Measurements from ENCODE around the gene CELF5. TPM values are rescaled to one million over a fixed set of nuclear protein-coding genes. Genes with fewer than 3 reads are reported as not detected.

CELF5 gene
- total and polyA plus RNA-seq, 2 donors (not counting 1 experiment from before 2014, with no cell fraction given) = 0.15 TPM; not detected in 1

GRCh38 chr19:3213159-3213558 is 11.3 kb upstream of the CELF5 start:
- intact Hi-C loops (cut with micrococcal nuclease) = no loop called here
- no peak overlapping the region for H2AFZ ChIP-seq (ENCODE audit: insufficient read depth, low read depth, low read length, poor library complexity, severe bottlenecking)
- H3K27me3 Mint-ChIP-seq = no peaks in the 10 kb centered on the region
- no peaks in the 10 kb centered on the region for H3K4me1 ChIP-seq (ENCODE audit: control insufficient read depth in 2 of 2, insufficient read depth in 2 of 2, low read length in 2 of 2)
- DNase-seq = no peak
- H3K9me3 ChIP-seq (ENCODE audit: control extremely low read depth in 1 of 3, control insufficient read depth in 2 of 3, insufficient read depth in 1 of 3, low read length in 2 of 3) = peaks cover 0 to 5% (median 0%) of the 10 kb centered on the region in 3 donors
- POLR2A ChIA-PET = no interaction called here
- no peaks in the 10 kb centered on the region for H3K9me3 Mint-ChIP-seq (ENCODE audit: insufficient read depth)
- no peak for ATAC-seq (ENCODE audit: low read depth)
- H3K27ac ChIP-seq (ENCODE audit: low read length in 2 of 2) = no peak overlapping the region
- H3K79me2 ChIP-seq (ENCODE audit: control insufficient read depth, insufficient read depth, low read length) = no peaks in the 10 kb centered on the region
- TF ChIP-seq CTCF (IDR thresholded peaks at IDR 0.05) = no peak
- no peak for TF ChIP-seq EZH2 (IDR thresholded peaks at IDR 0.05; ENCODE audit: borderline replicate concordance, insufficient read depth, low read depth, low read length, poor library complexity, severe bottlenecking)
- no peak overlapping the region for H3K4me3 ChIP-seq (ENCODE audit: control extremely low read depth in 1 of 5, extremely low read depth in 1 of 5, insufficient read depth in 1 of 5, low read depth in 2 of 5, low read length in 4 of 5)
- no peak overlapping the region for H3K4me2 ChIP-seq (replicated peaks; ENCODE audit: low read depth, low read length, poor library complexity, severe bottlenecking)
- no peak overlapping the region for H3K4me3 Mint-ChIP-seq
- no peaks in the 10 kb centered on the region for H3K36me3 ChIP-seq (replicated peaks in 1 of 2; ENCODE audit: control extremely low read depth in 1 of 2, control insufficient read depth in 1 of 2, extremely low read depth in 1 of 2, insufficient read depth in 2 of 2, low read length in 1 of 2)
- 98% methylated on average over 7 of the region's 7 CpGs for WGBS (ENCODE audit: insufficient coverage)
- peaks cover 6% of the 10 kb centered on the region for H4K20me1 ChIP-seq (ENCODE audit: control insufficient read depth, insufficient read depth, low read length, poor library complexity, severe bottlenecking)
- no peaks in the 10 kb centered on the region for H3K27me3 ChIP-seq (replicated peaks in 1 of 4; ENCODE audit: control extremely low read depth in 1 of 4, control insufficient read depth in 3 of 4, insufficient read depth in 4 of 4, low read length in 3 of 4)
- no peak overlapping the region for H3K27ac Mint-ChIP-seq
- CTCF ChIA-PET = interaction anchor here (1.5 kb wide), 1 partner anchor 50 kb away, joined by 3 read pairs; no protein-coding TSS in a partner anchor
- H3K4me1 Mint-ChIP-seq = peaks cover 4% of the 10 kb centered on the region
- no peak overlapping the region for H3K9ac ChIP-seq (ENCODE audit: low read length)

- no peak for TF ChIP-seq EZH2 (IDR thresholded peaks at IDR 0.05; ENCODE audit: borderline replicate concordance, insufficient read depth, low read depth, low read length, poor library complexity, severe bottlenecking)
- no peak for TF ChIP-seq CTCF (IDR thresholded peaks at IDR 0.05)
- Mint-ChIP-seq H3K9me3 (ENCODE audit: insufficient read depth) (no peaks in the 10 kb centered on the region), H3K4me1 (peaks cover 4% of the 10 kb centered on the region), H3K4me3 (no peak overlapping the region), H3K27ac (no peak overlapping the region), H3K27me3 (no peaks in the 10 kb centered on the region)
- DNase-seq (no peak), ATAC-seq (ENCODE audit: low read depth) (no peak)
- ChIA-PET CTCF (no interaction called here), POLR2A (no interaction called here)
- Histone ChIP-seq H3K4me3 (ENCODE audit: control extremely low read depth in 1 of 5, extremely low read depth in 1 of 5, insufficient read depth in 1 of 5, low read depth in 2 of 5, low read length in 4 of 5) (no peak overlapping the region), H4K20me1 (ENCODE audit: control insufficient read depth, insufficient read depth, low read length, poor library complexity, severe bottlenecking) (no peaks in the 10 kb centered on the region), H3K9me3 (ENCODE audit: control extremely low read depth in 1 of 3, control insufficient read depth in 2 of 3, insufficient read depth in 1 of 3, low read length in 2 of 3) (peaks cover 0 to 5% (median 0%) of the 10 kb centered on the region in 3 donors), H3K79me2 (ENCODE audit: control insufficient read depth, insufficient read depth, low read length) (no peaks in the 10 kb centered on the region), H3K27me3 (replicated peaks in 1 of 4; ENCODE audit: control extremely low read depth in 1 of 4, control insufficient read depth in 3 of 4, insufficient read depth in 4 of 4, low read length in 3 of 4) (peaks cover 0 to 5% (median 0%) of the 10 kb centered on the region in 4 experiments), H3K4me1 (ENCODE audit: control insufficient read depth in 2 of 2, insufficient read depth in 2 of 2, low read length in 2 of 2) (no peaks in the 10 kb centered on the region), H3K4me2 (replicated peaks; ENCODE audit: low read depth, low read length, poor library complexity, severe bottlenecking) (no peak overlapping the region), H3K36me3 (replicated peaks in 1 of 2; ENCODE audit: control extremely low read depth in 1 of 2, control insufficient read depth in 1 of 2, extremely low read depth in 1 of 2, insufficient read depth in 2 of 2, low read length in 1 of 2) (no peaks in the 10 kb centered on the region), H3K9ac (ENCODE audit: low read length) (no peak overlapping the region), H3K27ac (ENCODE audit: low read length in 2 of 2) (no peak overlapping the region), H2AFZ (ENCODE audit: insufficient read depth, low read depth, low read length, poor library complexity, severe bottlenecking) (no peak overlapping the region)
- intact Hi-C loops (cut with micrococcal nuclease) = no loop called here
- 97% methylated on average over 4 of the region's 5 CpGs for WGBS (ENCODE audit: insufficient coverage)
Observed at GRCh38 chr19:3216874-3217273, 7.6 kb upstream of the CELF5 start.

Measured in B cell (primary cell).